HepG2 (cell line): Measurements from ENCODE around the gene ADGRL3. TPM values are rescaled to one million over a fixed set of nuclear protein-coding genes. Genes with fewer than 3 reads are reported as not detected.

ENCODE experiments used
- AGO2 ChIP-seq: fragments of 200-400 bp; formaldehyde crosslinking; optimal IDR thresholded peaks from 2 replicates; pipeline ENCODE3; 2017; ENCODE audit warnings: mild to moderate bottlenecking, low read depth, low read length, moderate library complexity
- CBX2 ChIP-seq, 2 experiments: fragments of 200-600 bp in 1 of 2; sonication (generic); formaldehyde crosslinking in 1 of 2; IDR thresholded peaks; 2 replicates each; pipeline versions ENCODE4 v1.7.0 to v1.8.1; 2018 to 2022; ENCODE audit warnings: low read depth in 2 of 2, low read length in 1 of 2, mild to moderate bottlenecking in 1 of 2, missing genetic modification reagents in 1 of 2
- HOXA9 ChIP-seq: sonication (generic); formaldehyde crosslinking; IDR thresholded peaks from 2 replicates; pipeline ENCODE4 v1.8.1; 2022; ENCODE audit warnings: missing genetic modification reagents, mild to moderate bottlenecking, moderate library complexity, borderline replicate concordance
- ISL2 ChIP-seq: sonication (generic); formaldehyde crosslinking; IDR thresholded peaks from 2 replicates; pipeline ENCODE4 v1.5.0; 2020; ENCODE audit warnings: missing genetic modification reagents
- KAT7 ChIP-seq: IDR thresholded peaks from 2 replicates; pipeline ENCODE4 v1.6.1; 2018; ENCODE audit warnings: borderline replicate concordance, missing compliant biosample characterization
- NR2F1 ChIP-seq, 2 experiments: fragments of 450-650 bp in 1 of 2; formaldehyde crosslinking in 1 of 2; IDR thresholded peaks; 2 replicates each; pipeline versions ENCODE4 v1.5.0 to v1.6.1; 2016 to 2020; ENCODE audit warnings: mild to moderate bottlenecking in 1 of 2, missing compliant biosample characterization in 1 of 2, missing genetic modification reagents in 1 of 2, moderate library complexity in 1 of 2
- POLR2G ChIP-seq: fragments of 200-400 bp; formaldehyde crosslinking; IDR thresholded peaks from 2 replicates; pipeline ENCODE4 v1.6.1; 2018; ENCODE audit warnings: mild to moderate bottlenecking, low read depth, low read length, moderate library complexity
- ZNF317 ChIP-seq: sonication (generic); formaldehyde crosslinking; IDR thresholded peaks from 2 replicates; pipeline ENCODE4 v1.5.0; 2020; ENCODE audit warnings: mild to moderate bottlenecking, missing genetic modification reagents
- ZNF335 ChIP-seq: sonication (generic); formaldehyde crosslinking; IDR thresholded peaks from 2 replicates; pipeline ENCODE4 v1.4.0; 2020; ENCODE audit warnings: missing genetic modification reagents
- polyA plus RNA-seq, 8 experiments: library from polyadenylated mRNA; depleted of rRNA in 3 of 8; stranded (reverse) in 7 of 8; unstranded in 1 of 8; fragments of >200 nt; fragmentation: Illumina TruSeq in 4 of 8; extraction: Trizol in 4 of 8; gene quantifications; 2 replicates each; pipeline versions ENCODE4 v1.2.1 to v1.2.3, GENCODE V29; 2011 to 2016; ENCODE audit warnings: low read depth in 4 of 8, missing spikeins in 1 of 8, mixed read lengths in 1 of 8; ENCODE audit not compliant: insufficient read depth in 1 of 8
- total RNA-seq, 5 experiments: library from RNA; depleted of rRNA; stranded (reverse); fragments of >200 nt; fragmentation: Illumina TruSeq; extraction: Trizol; gene quantifications; 2 replicates each; pipeline ENCODE4 v1.2.3, GENCODE V29; 2016; ENCODE audit warnings: low read depth in 1 of 5
- TF ChIP-seq, protein P1 (sequence below): sonication (generic); formaldehyde crosslinking; IDR thresholded peaks from 2 replicates; pipeline ENCODE4 v1.5.1; 2020; ENCODE audit warnings: mild to moderate bottlenecking, missing genetic modification reagents, moderate library complexity
- TF ChIP-seq, protein P2 (sequence below): IDR thresholded peaks from 2 replicates; pipeline ENCODE4 v1.6.1; 2016; ENCODE audit warnings: missing biosample characterization, missing genetic modification reagents, low read depth
- TF ChIP-seq, protein P3 (sequence below): sonication (generic); formaldehyde crosslinking; IDR thresholded peaks from 2 replicates; pipeline ENCODE4 v1.4.0; 2020; ENCODE audit warnings: missing genetic modification reagents, low read depth, mild to moderate bottlenecking, borderline replicate concordance

ADGRL3 gene
- total and polyA plus RNA-seq, 2 of the 13 experiments (the other 11 are each of a cell fraction or from before 2014, with no cell fraction given), result 0.04 to 0.05 TPM

DNA sequence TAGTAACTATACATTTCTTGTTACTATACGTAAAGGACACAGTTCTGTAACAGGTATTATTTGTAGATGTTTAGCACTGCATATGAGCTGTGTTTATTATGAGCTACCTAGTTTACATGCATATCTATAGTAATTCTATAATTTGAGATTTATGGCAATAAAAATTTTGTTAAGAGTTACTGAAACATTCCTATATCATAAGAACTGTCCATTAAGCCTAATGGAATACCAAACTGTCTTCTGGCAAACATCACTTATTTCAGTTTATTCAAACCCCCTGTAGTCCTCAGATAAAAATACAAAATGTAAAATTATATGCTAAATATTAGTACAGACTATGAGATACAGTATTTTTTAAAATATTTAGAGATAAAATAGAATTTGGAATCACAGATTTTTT, 205.2 kb downstream of the ADGRL3 start (continued):
- TF ChIP-seq, protein P1, sequence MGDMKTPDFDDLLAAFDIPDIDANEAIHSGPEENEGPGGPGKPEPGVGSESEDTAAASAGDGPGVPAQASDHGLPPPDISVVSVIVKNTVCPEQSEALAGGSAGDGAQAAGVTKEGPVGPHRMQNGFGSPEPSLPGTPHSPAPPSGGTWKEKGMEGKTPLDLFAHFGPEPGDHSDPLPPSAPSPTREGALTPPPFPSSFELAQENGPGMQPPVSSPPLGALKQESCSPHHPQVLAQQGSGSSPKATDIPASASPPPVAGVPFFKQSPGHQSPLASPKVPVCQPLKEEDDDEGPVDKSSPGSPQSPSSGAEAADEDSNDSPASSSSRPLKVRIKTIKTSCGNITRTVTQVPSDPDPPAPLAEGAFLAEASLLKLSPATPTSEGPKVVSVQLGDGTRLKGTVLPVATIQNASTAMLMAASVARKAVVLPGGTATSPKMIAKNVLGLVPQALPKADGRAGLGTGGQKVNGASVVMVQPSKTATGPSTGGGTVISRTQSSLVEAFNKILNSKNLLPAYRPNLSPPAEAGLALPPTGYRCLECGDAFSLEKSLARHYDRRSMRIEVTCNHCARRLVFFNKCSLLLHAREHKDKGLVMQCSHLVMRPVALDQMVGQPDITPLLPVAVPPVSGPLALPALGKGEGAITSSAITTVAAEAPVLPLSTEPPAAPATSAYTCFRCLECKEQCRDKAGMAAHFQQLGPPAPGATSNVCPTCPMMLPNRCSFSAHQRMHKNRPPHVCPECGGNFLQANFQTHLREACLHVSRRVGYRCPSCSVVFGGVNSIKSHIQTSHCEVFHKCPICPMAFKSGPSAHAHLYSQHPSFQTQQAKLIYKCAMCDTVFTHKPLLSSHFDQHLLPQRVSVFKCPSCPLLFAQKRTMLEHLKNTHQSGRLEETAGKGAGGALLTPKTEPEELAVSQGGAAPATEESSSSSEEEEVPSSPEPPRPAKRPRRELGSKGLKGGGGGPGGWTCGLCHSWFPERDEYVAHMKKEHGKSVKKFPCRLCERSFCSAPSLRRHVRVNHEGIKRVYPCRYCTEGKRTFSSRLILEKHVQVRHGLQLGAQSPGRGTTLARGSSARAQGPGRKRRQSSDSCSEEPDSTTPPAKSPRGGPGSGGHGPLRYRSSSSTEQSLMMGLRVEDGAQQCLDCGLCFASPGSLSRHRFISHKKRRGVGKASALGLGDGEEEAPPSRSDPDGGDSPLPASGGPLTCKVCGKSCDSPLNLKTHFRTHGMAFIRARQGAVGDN (CRISPR knock-in tag), result no peak
- TF ChIP-seq CBX2 (IDR thresholded peaks at IDR 0.05; ENCODE audit: low read depth, low read length) (no peak), CBX2 (CRISPR knock-in tag; IDR thresholded peaks at IDR 0.05; ENCODE audit: low read depth) (no peak), HOXA9 (no peak), KAT7 (CRISPR knock-in tag) (no peak), ZNF335 (no peak), ZNF317 (CRISPR knock-in tag) (no peak), ISL2 (CRISPR knock-in tag) (no peak), NR2F1 (CRISPR knock-in tag; IDR thresholded peaks at IDR 0.05) (no peak), POLR2G (no peak), AGO2 (no peak)
- TF ChIP-seq, protein P2, sequence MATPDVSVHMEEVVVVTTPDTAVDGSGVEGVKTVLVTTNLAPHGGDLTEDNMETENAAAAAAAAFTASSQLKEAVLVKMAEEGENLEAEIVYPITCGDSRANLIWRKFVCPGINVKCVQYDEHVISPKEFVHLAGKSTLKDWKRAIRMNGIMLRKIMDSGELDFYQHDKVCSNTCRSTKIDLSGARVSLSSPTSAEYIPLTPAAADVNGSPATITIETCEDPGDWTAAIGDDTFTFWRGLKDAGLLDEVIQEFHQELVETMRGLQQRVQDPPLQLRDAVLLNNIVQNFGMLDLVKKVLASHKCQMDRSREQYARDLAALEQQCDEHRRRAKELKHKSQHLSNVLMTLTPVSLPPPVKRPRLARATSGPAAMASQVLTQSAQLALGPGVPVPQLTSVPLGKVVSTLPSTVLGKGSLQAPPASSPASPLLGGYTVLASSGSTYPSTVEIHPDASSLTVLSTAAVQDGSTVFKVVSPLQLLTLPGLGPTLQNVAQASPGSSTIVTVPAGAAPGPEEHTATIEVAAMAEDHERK (CRISPR knock-in tag), result no peak
- TF ChIP-seq, protein P3, sequence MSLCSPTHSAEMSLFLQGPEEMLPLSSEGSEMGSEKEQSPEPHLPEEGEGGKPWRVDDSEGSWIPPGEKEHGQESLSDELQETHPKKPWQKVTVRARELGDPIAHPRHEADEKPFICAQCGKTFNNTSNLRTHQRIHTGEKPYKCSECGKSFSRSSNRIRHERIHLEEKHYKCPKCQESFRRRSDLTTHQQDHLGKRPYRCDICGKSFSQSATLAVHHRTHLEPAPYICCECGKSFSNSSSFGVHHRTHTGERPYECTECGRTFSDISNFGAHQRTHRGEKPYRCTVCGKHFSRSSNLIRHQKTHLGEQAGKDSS (CRISPR knock-in tag), result no peak
